ENCODE measurements around the gene TMEM89. TPM values are rescaled to one million over a fixed set of nuclear protein-coding genes. Genes with fewer than 3 reads are reported as not detected.

The TMEM89 gene
- total and polyA plus RNA-seq, 4 experiments from 2014 or later = not detected

- H3K36me3 ChIP-seq (ENCODE audit: insufficient read depth, low read length) = no peaks in the 10 kb centered on the region
- no peaks in the 10 kb centered on the region for H3K9me3 ChIP-seq (ENCODE audit: control insufficient read depth in 1 of 2, low read length in 2 of 2)
- CTCF ChIA-PET (ENCODE audit: partially characterized antibody) = interaction anchor here (1.2 kb wide), 1 partner anchor 9 kb away, joined by 3 read pairs; no protein-coding TSS in a partner anchor
- POLR2A ChIA-PET (ENCODE audit: partially characterized antibody) = no interaction called here
- peaks cover 5 to 16% (median 8%) of the 10 kb centered on the region in 4 donors for H3K4me1 Mint-ChIP-seq
- H3K27ac ChIP-seq (ENCODE audit: low read depth, low read length) = no peak overlapping the region
- no peak overlapping the region for H3K27ac Mint-ChIP-seq
- H3K27me3 ChIP-seq (ENCODE audit: insufficient read depth, low read length) = no peaks in the 10 kb centered on the region
- no peak overlapping the region for H3K4me3 Mint-ChIP-seq
- H3K4me1 ChIP-seq (ENCODE audit: insufficient read depth, low read length) = peaks cover 5% of the 10 kb centered on the region
- H3K36me3 Mint-ChIP-seq = peaks cover 11 to 27% of the 10 kb centered on the region in 2 donors
- intact Hi-C loops (cut with micrococcal nuclease) = no loop called here
- H3K4me3 ChIP-seq (ENCODE audit: low read length in 2 of 2) = no peak overlapping the region
- no peaks in the 10 kb centered on the region for H3K27me3 Mint-ChIP-seq
- DNase-seq = no peak
- H3K9me3 Mint-ChIP-seq = no peaks in the 10 kb centered on the region
Measured at GRCh38 chr3:48625600-48625999, 4.0 kb upstream of the TMEM89 start.

- no peak overlapping the region for H3K4me3 Mint-ChIP-seq
- ChIA-PET POLR2A (ENCODE audit: partially characterized antibody) (no interaction called here), CTCF (ENCODE audit: partially characterized antibody) (interaction anchor here (1.2 to 1.3 kb wide), 2 partner anchors 10 to 11 kb away, joined by 3 read pairs; no protein-coding TSS in a partner anchor)
- peaks cover 5% of the 10 kb centered on the region for H3K4me1 ChIP-seq (ENCODE audit: insufficient read depth, low read length)
- H3K9me3 ChIP-seq (ENCODE audit: control insufficient read depth in 1 of 2, low read length in 2 of 2) = no peaks in the 10 kb centered on the region
- H3K9me3 Mint-ChIP-seq = no peaks in the 10 kb centered on the region
- no peaks in the 10 kb centered on the region for H3K36me3 ChIP-seq (ENCODE audit: insufficient read depth, low read length)
- peaks cover 5 to 16% (median 8%) of the 10 kb centered on the region in 4 donors for H3K4me1 Mint-ChIP-seq
- H3K27me3 Mint-ChIP-seq = no peaks in the 10 kb centered on the region
- H3K27ac ChIP-seq (ENCODE audit: low read depth, low read length) = no peak overlapping the region
- DNase-seq = no peak
- peaks cover 11 to 24% of the 10 kb centered on the region in 2 donors for H3K36me3 Mint-ChIP-seq
- no peaks in the 10 kb centered on the region for H3K27me3 ChIP-seq (ENCODE audit: insufficient read depth, low read length)
- H3K27ac Mint-ChIP-seq = no peak overlapping the region
- intact Hi-C loops (cut with micrococcal nuclease) = no loop called here
- no peak overlapping the region for H3K4me3 ChIP-seq (ENCODE audit: low read length in 2 of 2)
Measured at GRCh38 chr3:48624767-48625166, 3.2 kb upstream of the TMEM89 start.

- peaks cover 5% of the 10 kb centered on the region for H3K4me1 ChIP-seq (ENCODE audit: insufficient read depth, low read length)
- ChIA-PET CTCF (ENCODE audit: partially characterized antibody) (interaction anchor here (1.3 kb wide), 1 partner anchor 12 kb away, joined by 3 read pairs; no protein-coding TSS in a partner anchor), POLR2A (ENCODE audit: partially characterized antibody) (interaction anchor here (1.2 kb wide), 1 partner anchor 11 kb away, joined by 3 read pairs; no protein-coding TSS in a partner anchor)
- H3K27me3 ChIP-seq (ENCODE audit: insufficient read depth, low read length) = no peaks in the 10 kb centered on the region
- peaks cover 0 to 2% (median 0%) of the 10 kb centered on the region in 8 donors for H3K9me3 Mint-ChIP-seq
- H3K4me3 Mint-ChIP-seq = no peak overlapping the region
- no peak overlapping the region for H3K27ac ChIP-seq (ENCODE audit: low read depth, low read length)
- no peaks in the 10 kb centered on the region for H3K36me3 ChIP-seq (ENCODE audit: insufficient read depth, low read length)
- H3K4me3 ChIP-seq (ENCODE audit: low read length in 2 of 2) = no peak overlapping the region
- H3K36me3 Mint-ChIP-seq = peaks cover 11 to 18% of the 10 kb centered on the region in 2 donors
- DNase-seq = no peak
- no peaks in the 10 kb centered on the region for H3K27me3 Mint-ChIP-seq
- intact Hi-C loops (cut with micrococcal nuclease) = no loop called here
- H3K27ac Mint-ChIP-seq = peak overlapping the region in 3 of 7 donors; percentile 5 to 52 (median 24)
- H3K9me3 ChIP-seq (ENCODE audit: control insufficient read depth in 1 of 2, low read length in 2 of 2) = no peaks in the 10 kb centered on the region
- H3K4me1 Mint-ChIP-seq = peaks cover 5 to 16% (median 8%) of the 10 kb centered on the region in 4 donors
Measured at GRCh38 chr3:48623851-48624547, 2.4 kb upstream of the TMEM89 start.

GRCh38 chr3:48619541-48620524 lies 1.7 kb downstream of the TMEM89 start:
- H3K4me1 ChIP-seq (ENCODE audit: insufficient read depth, low read length) = peaks cover 5% of the 10 kb centered on the region
- ChIA-PET CTCF (ENCODE audit: partially characterized antibody) (no interaction called here), POLR2A (ENCODE audit: partially characterized antibody) (no interaction called here)
- Mint-ChIP-seq H3K4me1 (peaks cover 5 to 12% (median 7%) of the 10 kb centered on the region in 4 donors), H3K4me3 (no peak overlapping the region), H3K27ac (no peak overlapping the region), H3K27me3 (no peaks in the 10 kb centered on the region), H3K9me3 (peaks cover 0 to 18% (median 12%) of the 10 kb centered on the region in 8 donors), H3K36me3 (no peaks in the 10 kb centered on the region)
- no peak overlapping the region for H3K27ac ChIP-seq (ENCODE audit: low read depth, low read length)
- intact Hi-C loops (cut with micrococcal nuclease) = no loop called here
- H3K36me3 ChIP-seq (ENCODE audit: insufficient read depth, low read length) = no peaks in the 10 kb centered on the region
- no peak overlapping the region for H3K4me3 ChIP-seq (ENCODE audit: low read length in 2 of 2)
- peaks cover 5 to 12% of the 10 kb centered on the region in 2 donors for H3K9me3 ChIP-seq (ENCODE audit: control insufficient read depth in 1 of 2, low read length in 2 of 2)
- DNase-seq = no peak
- H3K27me3 ChIP-seq (ENCODE audit: insufficient read depth, low read length) = no peaks in the 10 kb centered on the region

GRCh38 chr3:48617559-48617958 lies 4.0 kb downstream of the TMEM89 start:
- Histone ChIP-seq H3K9me3 (ENCODE audit: control insufficient read depth in 1 of 2, low read length in 2 of 2) (peaks cover 5 to 12% of the 10 kb centered on the region in 2 donors), H3K27ac (ENCODE audit: low read depth, low read length) (no peak overlapping the region), H3K27me3 (ENCODE audit: insufficient read depth, low read length) (no peaks in the 10 kb centered on the region), H3K4me3 (ENCODE audit: low read length in 2 of 2) (no peak overlapping the region), H3K4me1 (ENCODE audit: insufficient read depth, low read length) (no peaks in the 10 kb centered on the region), H3K36me3 (ENCODE audit: insufficient read depth, low read length) (no peaks in the 10 kb centered on the region)
- no peak overlapping the region for H3K27ac Mint-ChIP-seq
- no peaks in the 10 kb centered on the region for H3K36me3 Mint-ChIP-seq
- intact Hi-C loops (cut with micrococcal nuclease) = no loop called here
- peaks cover 0 to 18% (median 12%) of the 10 kb centered on the region in 8 donors for H3K9me3 Mint-ChIP-seq
- H3K4me3 Mint-ChIP-seq = no peak overlapping the region
- no peaks in the 10 kb centered on the region for H3K27me3 Mint-ChIP-seq
- H3K4me1 Mint-ChIP-seq = no peaks in the 10 kb centered on the region
- ChIA-PET CTCF (ENCODE audit: partially characterized antibody) (no interaction called here), POLR2A (ENCODE audit: partially characterized antibody) (no interaction called here)
- DNase-seq = no peak

- Histone ChIP-seq H3K27ac (ENCODE audit: low read depth, low read length) (no peak overlapping the region), H3K27me3 (ENCODE audit: insufficient read depth, low read length) (no peaks in the 10 kb centered on the region), H3K4me3 (ENCODE audit: low read length in 2 of 2) (no peak overlapping the region), H3K36me3 (ENCODE audit: insufficient read depth, low read length) (no peaks in the 10 kb centered on the region), H3K9me3 (ENCODE audit: control insufficient read depth in 1 of 2, low read length in 2 of 2) (peaks cover 5 to 12% of the 10 kb centered on the region in 2 donors), H3K4me1 (ENCODE audit: insufficient read depth, low read length) (peaks cover under 1% of the 10 kb centered on the region)
- ChIA-PET POLR2A (ENCODE audit: partially characterized antibody) (no interaction called here), CTCF (ENCODE audit: partially characterized antibody) (interaction anchor here (0.7 kb wide), 1 partner anchor 58 kb away, joined by 3 read pairs; the partner anchor contains the start of gene PFKFB4)
- no peak overlapping the region for H3K4me3 Mint-ChIP-seq
- no peak for DNase-seq
- H3K27ac Mint-ChIP-seq = peak overlapping the region in 1 of 7 donors; percentile 11
- peaks cover 0 to 3% of the 10 kb centered on the region in 2 donors for H3K36me3 Mint-ChIP-seq
- intact Hi-C loops (cut with micrococcal nuclease) = no loop called here
- peaks cover 0 to 17% (median 12%) of the 10 kb centered on the region in 8 donors for H3K9me3 Mint-ChIP-seq
- H3K4me1 Mint-ChIP-seq = peaks cover 4 to 8% (median 6%) of the 10 kb centered on the region in 4 donors
- H3K27me3 Mint-ChIP-seq = no peaks in the 10 kb centered on the region
Measured at GRCh38 chr3:48614044-48614443, 7.5 kb downstream of the TMEM89 start.
